ENCODE measurements around the gene TLL1.

Gene TLL1

DNA sequence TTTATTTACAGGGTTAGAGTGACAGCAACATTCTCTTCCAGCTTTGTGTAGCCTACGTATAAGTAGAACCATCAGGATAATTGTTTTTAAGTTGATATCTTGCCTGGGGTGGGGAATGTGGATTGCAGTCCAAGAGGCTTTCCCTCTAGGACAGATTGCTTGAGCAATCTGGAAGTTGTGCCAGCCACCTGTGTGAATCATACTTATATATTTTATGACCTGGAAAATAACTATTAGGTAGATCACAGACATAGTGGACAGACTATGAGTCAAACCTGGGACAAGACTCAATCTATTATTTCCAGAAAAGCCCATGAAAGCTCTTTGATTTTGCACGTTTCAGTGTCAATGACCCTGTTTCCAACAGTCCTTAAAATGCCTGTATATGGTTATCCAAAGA, 98.9 kb downstream of the TLL1 start:
- no peak for DNase-seq (ENCODE audit: low spot score)

DNA sequence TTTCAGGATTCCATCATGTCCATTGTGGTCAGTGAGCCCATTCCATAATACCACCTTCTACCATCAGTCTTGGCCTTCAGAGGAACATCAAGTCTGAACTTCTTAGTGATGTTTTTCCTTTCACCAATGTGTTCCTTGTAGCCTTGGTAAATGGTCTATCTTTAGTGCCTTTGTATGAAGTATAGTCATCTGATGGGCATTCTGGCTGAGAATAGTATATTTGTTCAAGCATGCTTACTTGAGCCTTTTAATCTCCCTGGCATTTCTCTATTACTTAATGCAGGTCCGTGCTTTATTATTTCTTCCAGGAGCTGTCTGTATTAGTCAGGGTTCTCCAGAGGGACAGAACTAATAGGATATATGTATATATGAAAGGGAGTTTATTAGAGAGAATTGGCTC, 99.7 kb downstream of the TLL1 start:
- no peak for DNase-seq (ENCODE audit: low spot score)

DNA sequence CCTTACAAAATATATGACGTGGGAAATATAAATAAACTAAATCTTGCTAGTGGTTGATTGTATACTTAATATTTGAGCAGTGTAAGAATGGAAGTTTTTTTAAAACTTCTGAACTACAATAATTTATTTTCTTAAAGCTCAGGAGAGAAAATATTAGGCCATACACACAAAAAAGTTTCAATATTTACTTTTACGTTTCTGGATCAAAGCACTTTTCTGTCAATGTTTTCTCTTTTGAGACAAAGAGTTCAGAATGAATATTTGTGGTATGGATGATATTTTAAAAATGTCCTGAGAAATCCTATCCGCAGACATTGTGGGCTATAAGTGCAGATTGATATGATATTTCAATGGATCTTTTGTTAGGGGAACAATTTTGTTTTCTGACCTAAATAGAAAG, 109.9 kb downstream of the TLL1 start:
- no peak for DNase-seq (ENCODE audit: low spot score)

DNA sequence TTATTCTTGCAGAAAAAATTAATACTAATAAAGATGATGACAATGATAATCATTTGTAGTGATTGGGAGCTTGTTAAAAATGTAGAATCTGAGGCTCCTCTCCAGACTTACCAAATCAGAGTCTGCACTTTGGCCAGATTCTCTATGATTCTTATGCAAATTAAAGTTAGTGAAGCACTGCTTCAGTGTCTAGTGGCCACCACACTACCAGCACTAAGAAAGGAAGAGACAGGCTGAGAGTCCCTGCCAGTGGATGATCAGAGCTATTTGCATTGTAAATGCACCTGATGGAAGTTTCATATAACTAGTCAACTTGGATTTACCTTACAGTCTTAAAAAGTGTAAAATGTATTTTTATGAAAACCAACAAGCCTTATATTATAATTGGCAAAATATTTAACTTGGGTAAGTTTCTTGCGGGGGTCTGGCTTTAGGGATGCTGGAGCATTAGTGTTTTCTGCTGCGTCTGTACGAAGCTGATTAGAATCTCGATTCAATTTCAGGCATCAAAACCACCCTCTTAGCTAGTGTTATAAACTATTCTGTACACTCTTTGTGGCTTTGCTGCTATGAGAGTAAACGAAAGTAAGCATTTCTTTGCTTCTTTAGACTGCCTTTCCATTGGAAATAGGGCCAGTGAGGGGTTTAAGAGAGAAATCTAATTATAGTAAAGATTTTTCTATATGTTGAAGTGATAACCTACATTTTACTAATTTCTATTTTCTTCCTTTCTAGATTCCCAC, 114.1 kb downstream of the TLL1 start:
- DNase-seq (ENCODE audit: low spot score) = no peak

DNA sequence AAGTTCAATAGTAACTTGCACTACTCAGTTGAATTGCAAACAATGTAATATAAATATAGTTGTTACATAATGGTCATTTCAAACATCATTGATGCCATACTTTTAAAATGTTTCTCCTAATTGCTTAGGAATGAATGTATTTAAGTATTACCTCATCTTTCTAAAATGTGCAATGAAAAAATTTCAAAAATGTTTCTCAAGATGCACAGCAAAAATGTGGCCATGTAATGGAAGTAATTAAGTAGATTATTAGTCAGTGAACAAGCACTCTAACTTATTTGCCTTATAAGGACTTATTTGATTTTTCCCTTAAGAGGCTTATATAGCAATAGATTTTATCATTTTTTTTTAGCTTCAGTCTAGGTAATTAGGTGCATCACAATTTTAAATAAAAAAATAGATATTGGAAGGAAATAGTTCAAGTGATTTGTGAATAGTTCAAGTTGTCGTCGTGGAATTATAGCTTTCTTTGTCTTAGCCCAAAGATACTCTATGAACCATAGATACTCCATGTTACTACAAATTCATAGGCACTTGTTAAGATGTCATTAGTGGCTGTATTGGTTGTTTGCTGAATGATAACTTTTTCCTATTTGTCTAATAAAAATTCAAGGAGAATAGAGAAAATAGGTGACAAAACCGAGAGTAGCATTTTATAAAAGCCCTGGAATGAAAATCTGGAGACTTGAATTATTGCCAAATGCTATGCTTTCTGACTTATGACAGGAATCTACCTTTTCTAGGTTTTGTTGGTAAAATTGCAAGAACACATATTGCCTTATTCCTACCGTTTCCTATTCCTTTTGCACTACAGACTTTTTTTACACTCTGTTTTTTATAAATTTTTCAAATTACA, 118.5 kb downstream of the TLL1 start:
- no peak for DNase-seq (ENCODE audit: low spot score)

DNA sequence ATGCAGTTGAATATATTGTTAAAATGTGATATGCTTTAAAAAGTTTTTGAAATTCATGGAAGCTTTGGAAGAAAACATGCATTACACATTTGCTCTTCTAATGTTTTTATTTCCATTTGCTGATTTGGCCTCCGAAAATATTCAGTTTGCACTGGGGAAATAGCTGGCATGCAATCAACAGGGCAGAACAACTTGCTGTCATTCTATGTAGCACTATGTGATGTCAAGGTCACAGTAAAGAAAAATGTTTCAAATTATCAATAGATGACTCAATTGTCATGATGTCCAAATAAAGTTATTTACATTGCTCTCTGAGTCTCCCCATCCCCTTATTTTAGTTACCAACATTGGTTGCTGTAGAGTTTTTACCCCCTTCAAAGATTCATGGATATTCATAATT, 119.2 kb downstream of the TLL1 start:
- DNase-seq (ENCODE audit: low spot score) = no peak

DNA sequence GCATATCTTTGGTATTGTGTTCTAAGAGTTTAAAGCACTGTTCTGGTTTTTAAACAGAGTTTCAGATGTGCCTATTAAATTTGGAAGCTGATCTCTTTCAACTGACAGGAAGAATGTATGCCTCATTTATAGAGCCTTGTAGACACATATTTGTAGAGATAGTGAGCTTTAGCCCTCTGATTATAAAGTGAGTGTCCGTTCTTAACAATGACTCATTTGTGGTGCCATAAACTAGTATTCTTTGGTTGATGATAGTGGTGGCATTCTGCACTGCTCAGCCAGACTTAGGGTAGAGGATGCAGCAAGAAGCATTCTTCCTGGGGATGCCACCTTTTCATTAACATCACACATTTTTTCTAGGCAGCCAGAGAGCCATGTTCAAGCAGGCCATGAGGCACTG, 121.7 kb downstream of the TLL1 start:
- DNase-seq (ENCODE audit: low spot score) = no peak

DNA sequence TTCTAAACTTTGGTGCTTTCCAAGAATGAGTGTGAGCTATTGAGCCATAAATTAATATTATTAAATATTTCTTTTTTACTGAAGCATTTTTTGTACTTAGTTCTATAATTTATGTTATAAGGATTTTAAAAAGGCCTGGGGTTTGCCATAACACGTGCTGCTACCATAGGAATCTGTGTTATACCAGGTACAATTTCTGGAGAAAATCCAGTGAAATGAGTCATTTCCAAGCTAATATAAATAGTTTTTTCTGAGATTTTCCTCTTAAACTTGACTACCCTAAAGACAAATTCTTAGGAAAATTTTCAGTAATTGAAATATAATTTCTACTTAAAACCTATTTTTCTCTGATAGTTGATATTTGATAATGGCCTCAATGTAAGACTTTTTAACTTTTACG, 130.8 kb downstream of the TLL1 start:
- no peak for DNase-seq (ENCODE audit: low spot score)

DNA sequence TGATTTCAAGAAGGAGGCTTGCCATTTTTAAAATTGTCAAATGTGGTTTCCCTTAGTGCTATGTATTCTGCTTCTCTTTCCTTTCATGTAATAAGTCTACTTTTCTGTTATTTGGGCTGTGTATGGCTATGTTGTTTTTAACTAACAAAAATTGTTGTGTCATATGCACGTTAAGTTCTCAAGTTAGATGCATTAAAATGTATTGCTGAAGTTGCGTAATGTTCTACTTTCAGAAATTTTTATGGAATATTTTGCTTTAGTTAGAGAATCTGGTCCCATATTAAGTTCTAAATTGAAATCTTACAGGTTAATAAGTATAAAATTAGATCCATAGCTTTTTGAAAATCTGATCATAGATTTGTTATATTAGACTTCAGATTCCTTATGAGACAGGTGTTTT, 133.2 kb downstream of the TLL1 start:
- DNase-seq (ENCODE audit: low spot score) = no peak

DNA sequence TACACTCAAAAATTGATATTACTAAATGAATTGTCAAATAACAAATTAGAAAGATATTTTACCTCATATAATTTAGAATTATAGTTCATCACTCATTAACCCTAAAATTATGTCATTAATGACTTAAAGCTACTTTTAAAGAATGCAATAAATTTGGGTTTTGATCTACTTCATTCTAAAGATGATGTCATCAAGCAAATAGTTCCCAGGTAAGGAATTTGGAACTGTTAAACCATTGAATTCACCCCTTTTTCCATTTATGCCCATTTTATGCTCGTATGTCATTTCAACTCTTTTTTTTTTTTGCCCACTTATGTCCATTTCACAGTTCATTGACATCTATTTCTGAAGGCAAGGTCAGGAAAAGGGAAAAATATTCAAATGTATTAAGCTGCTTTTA, 135.5 kb downstream of the TLL1 start:
- DNase-seq (ENCODE audit: low spot score) = no peak

DNA sequence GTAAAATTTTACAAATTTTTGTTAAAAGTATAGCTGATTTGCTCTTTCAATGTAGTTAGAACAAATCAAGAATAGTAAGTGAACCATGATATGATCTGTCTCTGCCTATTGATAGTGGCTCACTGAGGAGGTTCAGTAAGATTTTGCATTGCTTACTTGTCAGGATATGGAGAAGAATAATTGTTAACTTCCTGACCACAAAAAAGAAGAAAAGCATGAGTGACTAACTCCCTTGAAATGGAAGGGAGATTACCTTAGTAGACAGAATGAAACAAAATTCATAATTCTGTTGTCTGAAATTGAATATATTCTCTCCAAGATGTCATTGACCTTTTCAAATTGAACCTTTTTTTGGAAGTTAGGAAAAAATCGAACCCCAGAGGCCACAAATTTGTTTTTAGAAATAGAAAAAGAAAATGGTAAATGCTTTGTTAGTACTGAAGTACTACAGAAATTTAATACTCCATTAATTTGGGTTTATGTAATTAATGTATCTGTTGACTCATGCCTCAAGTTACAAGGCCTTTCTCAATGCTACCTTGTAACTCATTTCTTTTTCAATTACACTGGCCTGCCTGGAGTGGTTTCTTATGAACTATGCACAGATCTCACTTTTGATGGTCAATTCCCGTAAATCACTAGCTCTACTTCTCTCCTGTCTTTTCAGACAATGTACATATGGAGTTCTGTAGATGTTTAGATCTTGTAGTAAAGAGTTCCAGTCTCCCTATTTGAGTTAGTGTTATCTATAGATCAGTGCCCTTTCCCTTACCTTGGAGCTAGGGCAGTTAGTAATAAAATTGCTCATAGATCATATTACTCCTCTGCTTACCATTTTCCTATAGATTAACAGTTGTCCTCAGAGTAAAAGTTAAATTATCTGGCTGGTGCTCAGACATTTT, 139.3 kb downstream of the TLL1 start:
- no peak for DNase-seq (ENCODE audit: low spot score)

DNA sequence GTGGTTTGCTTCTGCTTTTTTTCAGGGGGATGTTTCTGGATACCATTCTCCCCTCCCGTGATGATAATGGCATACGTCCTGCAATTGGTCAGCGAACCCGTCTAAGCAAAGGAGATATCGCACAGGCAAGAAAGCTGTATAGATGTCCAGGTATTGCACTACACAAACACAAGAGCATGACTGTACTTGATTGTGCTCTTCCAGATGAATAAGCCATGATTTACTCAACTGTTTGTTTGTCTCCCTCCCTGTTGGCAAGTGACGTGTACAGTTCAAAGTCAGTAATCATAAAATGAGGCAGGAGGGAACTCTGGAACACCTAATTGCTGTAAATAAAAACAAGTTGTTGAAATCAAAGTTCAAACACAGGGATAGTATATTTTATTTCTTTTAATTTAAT, 141.4 kb downstream of the TLL1 start:
- DNase-seq (ENCODE audit: low spot score) = no peak

DNA sequence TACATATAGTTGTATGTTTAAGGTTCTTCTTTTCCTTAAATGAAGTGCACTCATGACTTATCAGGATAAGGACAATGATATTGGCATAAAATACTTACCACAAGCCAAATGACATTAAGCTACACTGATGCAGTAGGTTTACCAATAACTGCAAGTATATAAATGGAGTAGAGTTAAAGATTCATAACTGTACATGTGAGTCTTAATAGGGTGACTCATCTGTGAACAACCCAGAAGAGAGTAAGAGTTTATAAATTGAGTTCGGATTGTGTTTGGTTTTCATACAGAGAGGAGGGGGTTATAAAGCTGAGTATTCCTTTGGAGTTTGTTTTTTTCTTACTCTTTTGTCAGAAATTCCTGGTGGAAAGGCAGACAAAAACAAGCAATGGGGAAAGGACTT, 144.8 kb downstream of the TLL1 start:
- no peak for DNase-seq (ENCODE audit: low spot score)

DNA sequence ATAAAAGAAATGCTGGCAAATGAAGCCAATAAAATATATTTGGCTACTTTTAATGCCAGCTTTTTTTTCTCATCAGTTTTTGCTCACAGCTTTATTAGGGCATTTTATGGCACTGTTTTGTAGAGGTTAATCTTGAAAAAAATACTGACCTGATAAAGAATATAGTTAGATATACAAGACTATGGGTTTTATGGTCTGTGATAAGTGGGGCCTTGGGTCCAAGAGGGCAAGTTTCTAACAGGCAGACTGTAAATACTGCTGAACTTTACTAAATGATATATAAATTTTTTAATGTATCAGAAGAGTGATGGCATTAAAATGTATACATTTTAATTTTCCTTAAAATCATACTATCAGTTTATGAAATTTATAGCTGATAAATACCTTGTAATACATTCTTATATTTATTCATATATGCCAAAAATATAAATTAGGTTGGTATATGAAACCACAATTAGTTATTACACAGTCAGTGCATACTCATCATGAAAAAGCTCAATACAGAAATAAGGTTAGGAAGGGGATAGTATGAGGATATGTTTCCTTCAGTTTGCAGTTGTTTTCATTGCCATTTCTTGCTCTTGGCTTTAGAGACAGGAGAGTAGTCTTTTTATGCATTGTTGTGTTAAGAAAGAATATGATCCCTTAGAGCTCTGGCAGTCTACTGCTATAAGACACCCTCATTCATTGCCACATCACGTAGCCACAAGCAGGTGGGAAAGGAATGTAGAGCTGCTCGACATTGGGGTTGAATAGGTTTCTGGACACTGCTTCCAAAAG, 146.6 kb downstream of the TLL1 start:
- DNase-seq (ENCODE audit: low spot score) = no peak

DNA sequence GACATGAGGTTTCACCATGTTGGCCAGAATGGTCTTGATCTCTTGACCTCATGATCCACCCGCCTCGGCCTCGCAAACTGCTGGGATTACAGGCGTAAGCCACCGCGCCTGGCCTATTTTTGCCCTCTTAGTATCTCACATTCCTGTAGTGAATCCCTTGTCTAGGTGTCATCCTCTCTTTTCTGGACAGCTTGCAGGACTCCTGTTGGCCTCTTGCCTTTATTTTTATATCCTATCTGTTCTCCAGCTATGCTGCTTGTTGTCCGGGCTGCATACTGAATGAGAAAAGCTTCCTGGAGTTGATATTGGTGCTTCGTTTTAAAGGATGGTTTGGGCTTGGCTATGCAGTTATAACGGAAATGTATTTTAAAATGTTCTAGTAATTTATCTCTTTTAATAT, 148.6 kb downstream of the TLL1 start:
- DNase-seq (ENCODE audit: low spot score) = no peak

DNA sequence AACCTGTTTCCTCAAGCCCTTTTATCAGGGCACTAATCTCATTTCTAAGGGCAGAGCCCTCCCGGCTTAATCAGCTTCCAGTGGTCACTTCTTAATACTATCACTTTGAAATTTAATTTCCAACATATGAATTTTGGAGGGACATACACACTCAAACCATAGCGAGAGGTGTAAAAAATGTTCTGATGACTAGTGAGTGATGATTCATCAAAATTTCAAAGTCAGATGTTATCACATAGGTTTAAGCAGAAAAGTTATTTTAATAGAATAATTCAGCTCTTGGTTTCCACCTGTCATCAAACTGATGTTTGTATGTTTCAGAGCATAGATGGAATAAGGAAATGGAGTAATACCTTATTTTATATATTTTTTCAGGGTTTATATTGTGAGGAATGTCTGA, 161.9 kb downstream of the TLL1 start:
- no peak for DNase-seq (ENCODE audit: low spot score)

DNA sequence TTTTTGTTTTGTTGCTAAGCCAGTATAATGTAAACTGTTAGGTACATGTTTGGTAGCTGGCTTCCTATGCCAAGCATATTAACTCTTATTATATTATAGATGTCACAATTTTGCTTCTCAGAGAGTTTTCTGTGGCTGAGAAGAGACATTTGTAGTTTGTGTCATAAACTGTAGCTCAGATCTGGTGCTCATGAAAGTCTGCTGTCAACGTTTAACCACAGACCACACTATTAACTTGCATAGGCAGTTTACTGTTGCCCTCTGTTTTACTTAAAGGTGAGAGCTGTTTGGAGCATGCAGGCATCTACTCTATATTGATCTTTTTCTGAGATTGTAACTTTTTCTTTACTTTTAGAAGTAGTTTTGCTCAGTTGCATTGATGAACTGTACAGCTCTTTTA, 166.8 kb downstream of the TLL1 start:
- DNase-seq (ENCODE audit: low spot score) = no peak

DNA sequence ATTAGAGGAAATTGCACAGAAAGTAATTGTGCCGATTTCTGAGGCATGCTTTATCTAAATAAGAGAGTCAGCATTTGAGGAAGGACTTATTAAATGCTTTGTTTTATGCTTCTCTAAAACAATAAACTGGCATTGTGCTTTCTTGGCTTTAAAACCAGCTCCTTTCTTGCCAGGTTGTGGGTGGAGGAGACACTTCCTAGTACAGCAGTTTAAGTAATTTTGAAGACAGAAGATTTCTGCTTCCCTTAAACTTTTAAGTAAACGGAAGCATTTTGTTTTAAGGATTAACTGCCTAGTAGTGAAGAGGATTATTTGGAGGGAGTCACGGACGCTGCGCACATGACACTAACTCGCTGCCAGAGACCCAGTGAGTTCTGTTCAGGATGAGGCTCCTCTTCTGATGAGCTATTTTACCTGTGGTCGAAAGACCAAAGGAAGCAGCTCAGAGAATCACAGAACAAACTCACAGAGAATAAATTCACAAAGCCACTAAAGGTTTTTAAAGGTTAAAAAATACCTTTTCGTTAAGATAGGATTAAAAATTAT, 169.5 kb downstream of the TLL1 start:
- no peak for DNase-seq (ENCODE audit: low spot score)

DNA sequence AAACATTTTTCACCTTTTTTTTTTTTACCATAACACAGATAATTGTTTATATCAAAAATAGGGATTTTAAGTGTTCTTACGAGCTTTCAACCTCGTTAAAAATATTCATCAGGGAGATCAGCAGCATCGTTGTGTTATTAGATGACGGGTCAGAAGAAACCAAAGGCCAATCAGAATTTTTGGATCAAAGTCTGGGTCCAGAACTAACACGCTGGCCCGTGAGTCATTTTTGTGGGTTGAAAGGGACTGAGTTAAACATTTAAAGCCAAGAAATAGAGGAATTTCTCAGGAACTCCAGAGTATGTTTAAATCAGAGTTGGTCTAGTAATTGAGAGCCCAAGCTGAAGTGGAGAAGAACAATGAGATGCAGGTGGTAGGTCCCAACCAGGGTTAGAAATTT, 170.8 kb downstream of the TLL1 start:
- DNase-seq (ENCODE audit: low spot score) = no peak

DNA sequence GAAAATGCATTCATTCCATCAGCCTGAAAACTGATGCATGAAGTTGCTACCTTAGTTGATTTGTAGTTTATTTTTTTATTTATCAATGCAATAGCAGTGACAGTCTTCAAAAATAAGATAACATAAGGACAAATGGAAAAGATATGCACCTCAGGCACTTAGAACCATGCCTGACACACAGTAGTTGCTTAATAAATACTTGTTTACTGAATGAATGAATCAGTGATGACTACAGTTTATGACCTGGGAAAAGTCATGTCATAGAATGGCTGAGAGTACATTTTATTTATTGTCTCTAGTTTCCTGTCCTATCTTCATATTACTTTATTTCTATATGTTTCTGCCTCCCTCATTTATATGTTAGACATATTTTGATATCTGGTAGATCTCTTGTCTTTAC, 171.8 kb downstream of the TLL1 start:
- no peak for DNase-seq (ENCODE audit: low spot score)

DNA sequence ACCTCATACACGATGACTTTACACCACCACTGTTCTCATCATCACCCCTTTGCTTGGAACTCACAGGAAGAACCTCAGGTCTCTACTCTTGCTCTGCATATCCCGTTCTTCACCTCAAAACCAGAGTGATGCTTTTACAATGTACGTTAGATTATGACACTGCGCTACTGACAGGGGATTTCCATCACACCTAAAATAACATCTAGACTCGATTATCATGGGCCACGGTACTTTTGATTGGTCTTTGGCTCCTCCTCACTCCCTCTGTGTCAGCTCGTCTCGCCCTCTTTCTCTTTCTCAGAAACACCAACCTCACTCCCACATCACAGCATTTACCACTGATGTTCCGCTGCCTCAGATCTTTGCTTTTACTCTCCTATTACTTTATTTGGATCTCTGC, 172.4 kb downstream of the TLL1 start:
- DNase-seq (ENCODE audit: low spot score) = no peak

DNA sequence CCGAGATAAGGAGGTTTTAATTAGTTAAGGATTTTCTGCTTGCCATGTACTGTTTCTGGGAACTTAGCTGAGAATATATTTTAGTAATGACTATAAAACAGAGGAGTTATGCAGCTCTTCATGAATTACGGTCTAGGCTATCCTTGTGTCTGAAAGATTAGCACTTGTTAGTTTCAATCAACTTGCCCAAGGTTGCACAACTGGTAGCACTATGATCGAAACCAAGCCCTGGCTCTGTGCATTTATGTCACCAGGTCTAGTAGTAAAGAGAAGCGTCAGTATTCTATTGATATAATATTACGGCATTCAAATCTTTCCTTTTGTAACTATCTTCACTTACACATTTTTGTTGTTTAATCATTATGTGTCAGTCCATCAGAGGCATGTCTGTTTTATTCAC, 176.0 kb downstream of the TLL1 start:
- no peak for DNase-seq (ENCODE audit: low spot score)

Measured in AG08395 (cell line).